Keratinocyte (primary cell): ENCODE results near the gene HMGA1. TPM values are rescaled to one million over a fixed set of nuclear protein-coding genes. Genes with fewer than 3 reads are reported as not detected.

Experiments used
- DNase-seq: peaks from one replicate; pipeline ENCODE4 v3.0.0-alpha.2; 2011; ENCODE audit warnings: low read depth, missing footprints, low spot score
- FAIRE-seq: peaks from 2 replicates; lab custom pipeline; 2011; peaks lifted over from hg19 to GRCh38; lab: Jason Lieb, UNC
- H2AFZ ChIP-seq: 2 replicates; pipeline ENCODE4 v1.6.0; 2012; ENCODE audit warnings: low read length, control low read depth, inconsistent platforms; ENCODE audit not compliant: control insufficient read depth
- H3K27ac ChIP-seq: 2 replicates; pipeline ENCODE4 v1.5.1; 2011; ENCODE audit warnings: low read length; ENCODE audit not compliant: control insufficient read depth, insufficient read depth
- H3K27me3 ChIP-seq: 3 replicates; pipeline ENCODE4 v1.6.0; 2011; ENCODE audit warnings: low read length; ENCODE audit not compliant: control insufficient read depth, insufficient read depth; ENCODE audit errors: extremely low read depth
- H3K36me3 ChIP-seq, 2 experiments: 2 replicates in 1 of 2; 3 replicates in 1 of 2; pipeline ENCODE4 v1.5.1; 2011; ENCODE audit warnings: low read length in 2 of 2, mild to moderate bottlenecking in 1 of 2; ENCODE audit not compliant: control insufficient read depth in 2 of 2, insufficient read depth in 2 of 2; ENCODE audit errors: extremely low read depth in 1 of 2
- H3K4me1 ChIP-seq: 3 replicates; pipeline ENCODE4 v1.5.1; 2011; ENCODE audit warnings: low read length; ENCODE audit not compliant: control insufficient read depth, insufficient read depth; ENCODE audit errors: extremely low read depth
- H3K4me2 ChIP-seq: 3 replicates; pipeline ENCODE4 v1.6.0; 2011; ENCODE audit warnings: low read depth, low read length; ENCODE audit not compliant: control insufficient read depth, insufficient read depth; ENCODE audit errors: extremely low read depth
- H3K4me3 ChIP-seq, 3 experiments: fragments of 200-600 bp in 1 of 3; sonication (generic) in 1 of 3; 2 replicates in 2 of 3; 3 replicates in 1 of 3; pipeline ENCODE4 v1.5.1; 2011 to 2016; ENCODE audit warnings: low read length in 3 of 3, mild to moderate bottlenecking in 3 of 3, control low read depth in 2 of 3, inconsistent platforms in 1 of 3, low read depth in 1 of 3, mixed read lengths in 1 of 3, mixed run types in 1 of 3, moderate library complexity in 1 of 3; ENCODE audit not compliant: control insufficient read depth in 2 of 3, insufficient read depth in 2 of 3; ENCODE audit errors: extremely low read depth in 1 of 3
- H3K79me2 ChIP-seq: 2 replicates; pipeline ENCODE4 v1.6.0; 2012; ENCODE audit warnings: low read length; ENCODE audit not compliant: control insufficient read depth, insufficient read depth
- H3K9ac ChIP-seq: 3 replicates; pipeline ENCODE4 v1.6.0; 2011; ENCODE audit warnings: low read length; ENCODE audit not compliant: control insufficient read depth, insufficient read depth; ENCODE audit errors: extremely low read depth
- H3K9me1 ChIP-seq: 3 replicates; pipeline ENCODE4 v1.6.0; 2011; ENCODE audit warnings: low read length; ENCODE audit not compliant: control insufficient read depth, insufficient read depth; ENCODE audit errors: extremely low read depth
- H3K9me3 ChIP-seq: 2 replicates; pipeline ENCODE4 v1.5.1; 2012; ENCODE audit warnings: low read depth, low read length; ENCODE audit not compliant: control insufficient read depth
- H4K20me1 ChIP-seq: 3 replicates; pipeline ENCODE4 v1.6.0; 2011; ENCODE audit warnings: low read length; ENCODE audit not compliant: control insufficient read depth, insufficient read depth; ENCODE audit errors: extremely low read depth
- EZH2 ChIP-seq: IDR thresholded peaks from one replicate; pipeline ENCODE4 v1.6.1; 2012; ENCODE audit warnings: inconsistent platforms, mild to moderate bottlenecking, low read length, moderate library complexity
- dilution Hi-C: fragments of 300-500 bp; cut with MboI; formaldehyde crosslinking; loops from one replicate; pipeline ENCODE4 v1.7.0; 2020; ENCODE audit warnings: low sequenced_read_pairs; ENCODE audit not compliant: extremely low pct_ligation_motif_present
- polyA plus RNA-seq, 5 experiments: library from polyadenylated mRNA; depleted of rRNA in 3 of 5; stranded (reverse) in 3 of 5; stranded (forward) in 1 of 5; unstranded in 1 of 5; fragments of >200 nt; gene quantifications; 1 replicate in 1 of 5; 2 replicates in 3 of 5; 3 replicates in 1 of 5; pipeline versions ENCODE4 v1.2.1 to v1.2.3, GENCODE V29; 2011 to 2012; ENCODE audit warnings: missing spikeins in 2 of 5, low read depth in 1 of 5, low replicate concordance in 1 of 5
- TF ChIP-seq, protein P1 (sequence below), 3 experiments: IDR thresholded peaks in 1 of 3; conservative IDR thresholded peaks in 1 of 3; optimal IDR thresholded peaks in 1 of 3; 2 replicates in 2 of 3; 3 replicates in 1 of 3; pipeline versions ENCODE3 to v1.5.1; 2011; ENCODE audit warnings: low read length in 3 of 3, mild to moderate bottlenecking in 3 of 3, moderate library complexity in 2 of 3, control low read depth in 1 of 3, inconsistent platforms in 1 of 3; ENCODE audit not compliant: insufficient read depth in 2 of 3; ENCODE audit errors: extremely low read depth in 1 of 3

HMGA1 gene
- polyA plus RNA-seq, 1 donor (not counting 4 experiments of a cell fraction or from before 2014, with no cell fraction given), result 160 TPM

DNA sequence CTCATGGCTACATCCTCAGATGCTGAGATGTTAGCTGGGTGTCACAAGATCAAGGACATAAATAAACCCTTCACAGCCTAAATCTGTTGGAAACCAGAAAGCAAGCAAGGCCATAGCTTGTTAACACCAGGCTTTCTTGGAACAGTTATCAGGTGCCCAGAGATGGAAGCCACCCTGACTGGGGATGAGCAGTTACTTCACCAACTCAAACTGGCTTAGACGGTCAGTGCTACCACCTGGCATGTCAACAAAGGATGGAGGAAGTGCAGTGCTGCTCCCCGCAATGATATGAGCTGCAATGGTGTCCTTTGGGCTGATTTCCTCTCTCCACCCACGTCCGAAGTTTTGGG is 41.1 kb downstream of the HMGA1 start:
- no peak for FAIRE-seq
- Histone ChIP-seq H3K79me2 (no peaks in the 10 kb centered on the region), H3K36me3 (peaks cover 2 to 9% of the 10 kb centered on the region in 2 experiments), H3K9ac (no peak overlapping the region), H2AFZ (no peak overlapping the region), H4K20me1 (no peaks in the 10 kb centered on the region), H3K4me3 (no peak overlapping the region), H3K4me1 (no peaks in the 10 kb centered on the region), H3K27me3 (no peaks in the 10 kb centered on the region), H3K9me3 (no peaks in the 10 kb centered on the region), H3K27ac (no peak overlapping the region), H3K9me1 (no peaks in the 10 kb centered on the region), H3K4me2 (no peak overlapping the region)
- TF ChIP-seq EZH2, result no peak
- TF ChIP-seq, protein P1, sequence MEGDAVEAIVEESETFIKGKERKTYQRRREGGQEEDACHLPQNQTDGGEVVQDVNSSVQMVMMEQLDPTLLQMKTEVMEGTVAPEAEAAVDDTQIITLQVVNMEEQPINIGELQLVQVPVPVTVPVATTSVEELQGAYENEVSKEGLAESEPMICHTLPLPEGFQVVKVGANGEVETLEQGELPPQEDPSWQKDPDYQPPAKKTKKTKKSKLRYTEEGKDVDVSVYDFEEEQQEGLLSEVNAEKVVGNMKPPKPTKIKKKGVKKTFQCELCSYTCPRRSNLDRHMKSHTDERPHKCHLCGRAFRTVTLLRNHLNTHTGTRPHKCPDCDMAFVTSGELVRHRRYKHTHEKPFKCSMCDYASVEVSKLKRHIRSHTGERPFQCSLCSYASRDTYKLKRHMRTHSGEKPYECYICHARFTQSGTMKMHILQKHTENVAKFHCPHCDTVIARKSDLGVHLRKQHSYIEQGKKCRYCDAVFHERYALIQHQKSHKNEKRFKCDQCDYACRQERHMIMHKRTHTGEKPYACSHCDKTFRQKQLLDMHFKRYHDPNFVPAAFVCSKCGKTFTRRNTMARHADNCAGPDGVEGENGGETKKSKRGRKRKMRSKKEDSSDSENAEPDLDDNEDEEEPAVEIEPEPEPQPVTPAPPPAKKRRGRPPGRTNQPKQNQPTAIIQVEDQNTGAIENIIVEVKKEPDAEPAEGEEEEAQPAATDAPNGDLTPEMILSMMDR (optimal IDR thresholded peaks at IDR 0.05 in 1 of 3, IDR thresholded peaks at IDR 0.05 in 1 of 3, conservative IDR thresholded peaks at IDR 0.05 in 1 of 3; ENCODE audit: extremely low read depth in 1 of 3, insufficient read depth in 2 of 3, low read length in 3 of 3), result no peak
- DNase-seq, result no peak
- dilution Hi-C loops, result no loop called here

DNA sequence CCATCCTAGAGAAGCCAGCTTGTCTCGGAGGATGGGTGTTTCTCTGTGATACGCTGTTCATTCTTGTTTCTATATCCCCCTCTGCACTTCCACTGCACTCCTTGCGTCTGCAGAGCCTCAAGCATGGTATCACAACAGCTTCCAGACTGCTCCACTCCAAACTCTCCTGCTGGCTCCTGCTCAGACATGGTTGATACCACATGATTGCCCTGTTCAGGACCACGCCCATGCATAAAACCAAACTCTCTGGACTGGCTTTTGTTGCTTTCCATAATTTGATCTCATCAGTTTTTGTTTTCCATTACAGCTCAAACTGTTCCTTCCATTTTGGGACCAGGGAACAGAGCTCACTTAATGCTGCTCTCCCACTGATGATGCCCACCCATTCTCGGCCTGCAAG is 42.2 kb downstream of the HMGA1 start:
- Histone ChIP-seq H3K36me3 (peaks cover 3 to 10% of the 10 kb centered on the region in 2 experiments), H3K4me2 (no peak overlapping the region), H3K9ac (no peak overlapping the region), H3K4me3 (no peak overlapping the region), H3K27me3 (no peaks in the 10 kb centered on the region), H3K27ac (no peak overlapping the region), H3K4me1 (no peaks in the 10 kb centered on the region), H3K79me2 (no peaks in the 10 kb centered on the region), H4K20me1 (no peaks in the 10 kb centered on the region), H2AFZ (no peak overlapping the region), H3K9me3 (no peaks in the 10 kb centered on the region), H3K9me1 (no peaks in the 10 kb centered on the region)
- no peak for TF ChIP-seq EZH2
- TF ChIP-seq, protein P1 (optimal IDR thresholded peaks at IDR 0.05 in 1 of 3, IDR thresholded peaks at IDR 0.05 in 1 of 3, conservative IDR thresholded peaks at IDR 0.05 in 1 of 3; ENCODE audit: extremely low read depth in 1 of 3, insufficient read depth in 2 of 3, low read length in 3 of 3), result no peak
- dilution Hi-C loops, result no loop called here
- no peak for DNase-seq
- no peak for FAIRE-seq
